ENCODE data around the gene CELF6. TPM values are rescaled to one million over a fixed set of nuclear protein-coding genes. Genes with fewer than 3 reads are reported as not detected.
A peak's percentile ranks its signal among the peaks of the same experiment; 100 is the strongest.

The CELF6 gene
- total and polyA plus RNA-seq, 2 experiments from 2014 or later = 0.76 to 1.3 TPM

- H3K27ac ChIP-seq = peak within 1 kb of the TSS; percentile 94
- no peaks in the 10 kb centered on the region for H3K27me3 ChIP-seq
- peaks cover 18% of the 10 kb centered on the region for H3K4me1 ChIP-seq (ENCODE audit: low read depth)
- TF ChIP-seq, protein P1, sequence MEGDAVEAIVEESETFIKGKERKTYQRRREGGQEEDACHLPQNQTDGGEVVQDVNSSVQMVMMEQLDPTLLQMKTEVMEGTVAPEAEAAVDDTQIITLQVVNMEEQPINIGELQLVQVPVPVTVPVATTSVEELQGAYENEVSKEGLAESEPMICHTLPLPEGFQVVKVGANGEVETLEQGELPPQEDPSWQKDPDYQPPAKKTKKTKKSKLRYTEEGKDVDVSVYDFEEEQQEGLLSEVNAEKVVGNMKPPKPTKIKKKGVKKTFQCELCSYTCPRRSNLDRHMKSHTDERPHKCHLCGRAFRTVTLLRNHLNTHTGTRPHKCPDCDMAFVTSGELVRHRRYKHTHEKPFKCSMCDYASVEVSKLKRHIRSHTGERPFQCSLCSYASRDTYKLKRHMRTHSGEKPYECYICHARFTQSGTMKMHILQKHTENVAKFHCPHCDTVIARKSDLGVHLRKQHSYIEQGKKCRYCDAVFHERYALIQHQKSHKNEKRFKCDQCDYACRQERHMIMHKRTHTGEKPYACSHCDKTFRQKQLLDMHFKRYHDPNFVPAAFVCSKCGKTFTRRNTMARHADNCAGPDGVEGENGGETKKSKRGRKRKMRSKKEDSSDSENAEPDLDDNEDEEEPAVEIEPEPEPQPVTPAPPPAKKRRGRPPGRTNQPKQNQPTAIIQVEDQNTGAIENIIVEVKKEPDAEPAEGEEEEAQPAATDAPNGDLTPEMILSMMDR (IDR thresholded peaks at IDR 0.05; ENCODE audit: low read depth, low read length) = peak; percentile 62
- peak within 1 kb of the TSS; percentile 100 for H3K4me3 ChIP-seq
- peaks cover 15% of the 10 kb centered on the region for H3K36me3 ChIP-seq
- H3K9me3 ChIP-seq (ENCODE audit: low read depth) = no peaks in the 10 kb centered on the region
- peak; percentile 98 to 99 for DNase-seq (ENCODE audit: low read depth in 1 of 2, low spot score in 1 of 2)
Observed at GRCh38 chr15:72272213-72272996, 47.6 kb downstream of the CELF6 start, which contains the start of gene PARP6. Gene PARP6 (minus strand): TSS chr15:72272554. CDS start chr15:72267477, 5,077 bp downstream.

DNA sequence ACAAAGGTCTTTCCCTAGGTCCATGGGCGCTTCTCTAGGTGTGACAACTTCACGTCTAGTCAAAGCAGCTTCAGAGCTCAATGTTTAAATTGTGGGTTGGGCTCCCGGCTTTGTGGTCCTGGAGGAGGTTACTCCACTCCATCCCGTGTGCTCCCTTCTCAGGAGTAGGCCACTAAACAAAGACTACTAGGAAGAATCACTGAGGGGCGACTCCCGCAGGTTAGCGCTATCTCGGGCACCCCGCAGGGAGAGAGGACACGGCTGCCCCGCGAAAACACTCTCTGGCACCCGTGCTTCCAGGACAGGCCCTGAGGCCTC, 48.1 kb downstream of the CELF6 start:
- peak; percentile 21 for DNase-seq (ENCODE audit: low read depth in 1 of 2, low spot score in 1 of 2)

DNA sequence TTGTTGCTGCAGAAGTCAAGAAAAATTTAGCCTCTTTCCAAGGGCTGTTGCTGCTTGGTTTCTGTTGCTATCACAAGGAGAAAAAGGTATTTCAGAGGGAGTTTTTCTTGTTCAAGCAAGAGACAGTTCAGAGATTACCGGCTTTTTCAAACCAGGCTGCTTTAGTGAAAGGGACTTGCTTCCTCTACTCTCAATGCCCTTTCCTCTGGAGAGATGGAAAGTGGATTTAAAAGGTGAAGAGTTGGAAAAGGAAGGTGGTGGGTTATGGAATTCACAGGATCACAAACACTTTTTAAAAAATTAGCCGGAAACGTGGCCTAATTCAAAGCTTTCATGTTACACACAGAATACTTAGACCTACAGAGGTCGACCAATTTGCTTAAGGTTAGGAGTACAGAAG, 48.7 kb downstream of the CELF6 start:
- Histone ChIP-seq H3K4me1 (ENCODE audit: low read depth) (peaks cover 18% of the 10 kb centered on the region), H3K4me3 (peak overlapping the region; percentile 100), H3K27me3 (no peaks in the 10 kb centered on the region), H3K27ac (peak overlapping the region; percentile 94), H3K36me3 (peaks cover 27% of the 10 kb centered on the region), H3K9me3 (ENCODE audit: low read depth) (no peaks in the 10 kb centered on the region)
- TF ChIP-seq, protein P1 (IDR thresholded peaks at IDR 0.05; ENCODE audit: low read depth, low read length) = no peak
- no peak for DNase-seq (ENCODE audit: low read depth in 1 of 2, low spot score in 1 of 2)

More for the DNA sequence above, 48.1 kb downstream of the CELF6 start:
- Histone ChIP-seq H3K9me3 (ENCODE audit: low read depth) (no peaks in the 10 kb centered on the region), H3K4me1 (ENCODE audit: low read depth) (peaks cover 18% of the 10 kb centered on the region), H3K4me3 (peak overlapping the region; percentile 100), H3K36me3 (peaks cover 21% of the 10 kb centered on the region), H3K27me3 (no peaks in the 10 kb centered on the region), H3K27ac (peak overlapping the region; percentile 94)
- TF ChIP-seq, protein P1 (IDR thresholded peaks at IDR 0.05; ENCODE audit: low read depth, low read length) = no peak

GRCh38 chr15:72269739-72270138, 50.2 kb downstream of the CELF6 start:
- H3K27ac ChIP-seq = no peak overlapping the region
- no peaks in the 10 kb centered on the region for H3K27me3 ChIP-seq
- H3K9me3 ChIP-seq (ENCODE audit: low read depth) = no peaks in the 10 kb centered on the region
- no peak for DNase-seq (ENCODE audit: low read depth in 1 of 2, low spot score in 1 of 2)
- H3K4me3 ChIP-seq = no peak overlapping the region
- TF ChIP-seq, protein P1 (IDR thresholded peaks at IDR 0.05; ENCODE audit: low read depth, low read length) = no peak
- H3K36me3 ChIP-seq = peaks cover 41% of the 10 kb centered on the region
- H3K4me1 ChIP-seq (ENCODE audit: low read depth) = peaks cover 18% of the 10 kb centered on the region

DNA sequence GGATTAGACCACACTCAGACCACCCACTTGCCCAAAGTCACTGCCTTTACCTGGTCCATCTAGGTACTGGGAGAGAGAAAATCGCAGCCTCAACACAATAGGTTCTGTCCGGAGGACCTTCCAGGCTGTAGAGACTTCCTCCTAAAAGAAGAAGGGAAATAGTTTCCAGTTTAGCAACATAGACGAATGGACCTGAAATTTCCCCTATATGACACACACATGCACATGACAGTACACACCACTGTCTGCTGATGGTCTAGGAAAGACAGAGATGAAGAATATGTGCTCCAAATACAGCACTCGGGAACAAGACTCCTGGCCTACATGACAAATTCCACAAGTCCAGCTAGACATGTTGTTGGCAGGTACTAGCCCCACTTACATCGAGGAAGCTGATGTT, 54.9 kb downstream of the CELF6 start:
- no peak overlapping the region for H3K27ac ChIP-seq
- H3K4me3 ChIP-seq = no peak overlapping the region
- no peaks in the 10 kb centered on the region for H3K4me1 ChIP-seq (ENCODE audit: low read depth)
- TF ChIP-seq, protein P1 (IDR thresholded peaks at IDR 0.05; ENCODE audit: low read depth, low read length) = no peak
- no peak for DNase-seq (ENCODE audit: low read depth in 1 of 2, low spot score in 1 of 2)
- H3K36me3 ChIP-seq = peaks cover 70% of the 10 kb centered on the region
- H3K27me3 ChIP-seq = no peaks in the 10 kb centered on the region
- no peaks in the 10 kb centered on the region for H3K9me3 ChIP-seq (ENCODE audit: low read depth)
